HCT116 (cell line): ENCODE data around the gene SLC25A45. TPM values are rescaled to one million over a fixed set of nuclear protein-coding genes. Genes with fewer than 3 reads are reported as not detected.

Experiments used
- ATAC-seq: fragments of 200-7000 bp; cut with Tn5 transposase; 2 replicates; pipeline ENCODE4 v1.9.1; 2020; ENCODE audit warnings: mild to moderate bottlenecking, moderate library complexity
- BruUV-seq: library from RNA; stranded (reverse); fragments of 400-500 nt; replicated peaks from 2 replicates; lab custom pipeline; 2021; lab: Mats Ljungman, UMichigan
- CTCF ChIA-PET: fragments of 300-600 bp; sonication (Branson Sonifier 250); formaldehyde crosslinking; loops from one replicate; lab custom pipeline; 2021; ENCODE audit warnings: antibody characterized with exemption; lab: Charles Lee
- POLR2A ChIA-PET: fragments of 300-600, 350-600 bp; sonication (Branson Sonifier 250); formaldehyde crosslinking; loops from one replicate; lab custom pipeline; 2021; ENCODE audit warnings: antibody characterized with exemption; lab: Charles Lee
- RAD21 ChIA-PET, 2 experiments: fragments of 300-600 bp; sonication (Branson Sonifier 250); formaldehyde crosslinking; loops; one replicate each; lab custom pipeline; 2023; ENCODE audit warnings: low total read pairs in 2 of 2; ENCODE audit not compliant: uncharacterized antibody in 2 of 2, unreplicated experiment in 2 of 2, low non-redundant PET in 1 of 2; lab: Charles Lee
- DNase-seq: peaks from one replicate; pipeline ENCODE4 v3.0.0-alpha.2; 2010; ENCODE audit warnings: low read depth, low spot score
- H2AFZ ChIP-seq: fragments of 200-600 bp; shearing (Covaris generic), sonication (generic); 2 replicates; pipeline ENCODE4 v1.6.1; 2017; ENCODE audit warnings: low read depth, mixed run types, mixed read lengths, antibody characterized with exemption, low read length; ENCODE audit not compliant: poor library complexity, severe bottlenecking
- H3K27ac ChIP-seq: 2 replicates; pipeline ENCODE4 v1.5.1; 2012; ENCODE audit warnings: low read depth, low read length
- H3K27me3 ChIP-seq: fragments of 200-600 bp; sonication (generic); 2 replicates; pipeline ENCODE4 v1.6.1; 2016; ENCODE audit warnings: mixed run types, low read length, mixed read lengths; ENCODE audit not compliant: insufficient read depth
- H3K36me3 ChIP-seq, 2 experiments: fragments of 200-500 bp in 1 of 2; fragments of 200-600 bp in 1 of 2; sonication (Bioruptor generic) in 1 of 2; sonication (generic) in 1 of 2; 2 replicates each; pipeline versions ENCODE4 v1.5.1 to v1.6.1; 2014 to 2016; ENCODE audit warnings: low read length in 2 of 2, inconsistent platforms in 1 of 2, mixed read lengths in 1 of 2, mixed run types in 1 of 2; ENCODE audit not compliant: insufficient read depth in 2 of 2, control insufficient read depth in 1 of 2
- H3K4me1 ChIP-seq, 2 experiments: fragments of 200-600 bp in 1 of 2; sonication (generic) in 1 of 2; 2 replicates each; pipeline versions ENCODE4 v1.5.1 to v1.6.1; 2012 to 2017; ENCODE audit warnings: low read length in 2 of 2, inconsistent platforms in 1 of 2, mild to moderate bottlenecking in 1 of 2, mixed read lengths in 1 of 2, mixed run types in 1 of 2, moderate library complexity in 1 of 2; ENCODE audit not compliant: insufficient read depth in 2 of 2, control insufficient read depth in 1 of 2
- H3K4me2 ChIP-seq: fragments of 200-600 bp; sonication (generic); 2 replicates; pipeline ENCODE4 v1.6.1; 2017; ENCODE audit warnings: mixed run types, low read length, mixed read lengths
- H3K4me3 ChIP-seq, 2 experiments: fragments of 200-600 bp in 1 of 2; sonication (generic) in 1 of 2; replicated peaks in 1 of 2; 2 replicates each; pipeline ENCODE4 v1.5.1; 2011 to 2016; ENCODE audit warnings: low read length in 2 of 2, control low read depth in 1 of 2, low read depth in 1 of 2, mild to moderate bottlenecking in 1 of 2, mixed read lengths in 1 of 2, mixed run types in 1 of 2
- H3K79me2 ChIP-seq: fragments of 200-600 bp; sonication (generic); 2 replicates; pipeline ENCODE4 v1.6.1; 2017; ENCODE audit warnings: mild to moderate bottlenecking, mixed run types, low read length, moderate library complexity, mixed read lengths; ENCODE audit not compliant: insufficient read depth
- H3K9ac ChIP-seq: fragments of 200-600 bp; sonication (generic); 2 replicates; pipeline ENCODE4 v1.6.1; 2016; ENCODE audit warnings: low read length, mixed read lengths
- H3K9me2 ChIP-seq: fragments of 200-600 bp; sonication (generic), shearing (Covaris generic); 2 replicates; pipeline ENCODE4 v1.6.1; 2017; ENCODE audit warnings: mixed run types, mild to moderate bottlenecking, moderate library complexity; ENCODE audit not compliant: insufficient read depth
- H3K9me3 ChIP-seq, 2 experiments: fragments of 200-500 bp in 1 of 2; fragments of 200-600 bp in 1 of 2; sonication (Bioruptor generic) in 1 of 2; sonication (generic) in 1 of 2; 2 replicates each; pipeline ENCODE4 v1.6.1; 2014 to 2017; ENCODE audit warnings: low read length in 2 of 2, mixed read lengths in 2 of 2, inconsistent platforms in 1 of 2, low read depth in 1 of 2, mild to moderate bottlenecking in 1 of 2, mixed run types in 1 of 2, moderate library complexity in 1 of 2; ENCODE audit not compliant: control insufficient read depth in 1 of 2, insufficient read depth in 1 of 2
- H4K20me1 ChIP-seq: fragments of 200-600 bp; sonication (generic), shearing (Covaris generic); 2 replicates; pipeline ENCODE4 v1.6.1; 2017; ENCODE audit warnings: mixed run types, mild to moderate bottlenecking, moderate library complexity; ENCODE audit not compliant: insufficient read depth
- CBX3 ChIP-seq: IDR thresholded peaks from 2 replicates; pipeline ENCODE4 v1.6.1; 2012; ENCODE audit warnings: low read depth
- CEBPB ChIP-seq: IDR thresholded peaks from 2 replicates; pipeline ENCODE4 v1.6.1; 2012; ENCODE audit warnings: low read depth
- CTCF ChIP-seq, 3 experiments: fragments of 200-600 bp in 1 of 3; sonication (generic) in 1 of 3; IDR thresholded peaks in 2 of 3; conservative IDR thresholded peaks in 1 of 3; 2 replicates each; pipeline ENCODE4 v1.5.1; 2012 to 2017; ENCODE audit warnings: low read depth in 2 of 3, low read length in 2 of 3, antibody characterized with exemption in 1 of 3, borderline replicate concordance in 1 of 3, control low read depth in 1 of 3, mild to moderate bottlenecking in 1 of 3, mixed read lengths in 1 of 3, mixed run types in 1 of 3, moderate library complexity in 1 of 3; ENCODE audit not compliant: insufficient read depth in 1 of 3
- ELF1 ChIP-seq: IDR thresholded peaks from 2 replicates; pipeline ENCODE4 v1.6.1; 2012; ENCODE audit warnings: low read depth, borderline replicate concordance
- EZH2 ChIP-seq: fragments of 200-600 bp; sonication (generic); IDR thresholded peaks from 2 replicates; pipeline ENCODE4 v1.6.1; 2017; ENCODE audit warnings: antibody characterized with exemption, mixed run types
- EZH2phosphoT487 ChIP-seq: fragments of 200-600 bp; IDR thresholded peaks from 2 replicates; pipeline ENCODE4 v1.6.1; 2018; ENCODE audit warnings: antibody characterized with exemption, borderline replicate concordance
- FOSL1 ChIP-seq: IDR thresholded peaks from 2 replicates; pipeline ENCODE4 v1.6.1; 2012; ENCODE audit warnings: low read depth
- POLR2A ChIP-seq: IDR thresholded peaks from 2 replicates; pipeline ENCODE4 v1.7.0; 2011; ENCODE audit warnings: borderline replicate concordance; ENCODE audit not compliant: insufficient read depth, insufficient read length; ENCODE audit errors: extremely low read depth
- POLR2AphosphoS5 ChIP-seq: IDR thresholded peaks from 2 replicates; pipeline ENCODE4 v1.6.1; 2011; ENCODE audit warnings: mild to moderate bottlenecking, low read depth, low read length, moderate library complexity
- SIN3A ChIP-seq: IDR thresholded peaks from 2 replicates; pipeline ENCODE4 v1.6.1; 2012; ENCODE audit warnings: low read depth
- SRF ChIP-seq: IDR thresholded peaks from 2 replicates; pipeline ENCODE4 v1.6.1; 2012; ENCODE audit warnings: low read depth
- TCF7L2 ChIP-seq: IDR thresholded peaks from 2 replicates; pipeline ENCODE4 v1.7.0; 2011; ENCODE audit warnings: borderline replicate concordance, inconsistent platforms; ENCODE audit not compliant: insufficient read depth, insufficient read length; ENCODE audit errors: extremely low read depth
- ZBTB33 ChIP-seq: IDR thresholded peaks from 2 replicates; pipeline ENCODE4 v1.6.1; 2011; ENCODE audit warnings: mild to moderate bottlenecking, low read length, moderate library complexity; ENCODE audit not compliant: insufficient replicate concordance; ENCODE audit errors: extremely low read depth
- ZFX ChIP-seq: fragments of 450-650 bp; IDR thresholded peaks from 2 replicates; pipeline ENCODE4 v1.6.1; 2017
- intact Hi-C: fragments of 100-400 bp; cut with micrococcal nuclease; formaldehyde crosslinking; loops from 2 replicates; pipeline ENCODE4 v1.10.0; 2022
- total RNA-seq: library from RNA; stranded (reverse); gene quantifications from one replicate; pipeline ENCODE4 v1.2.1, GENCODE V29; 2021; ENCODE audit not compliant: unreplicated experiment
- TF ChIP-seq, protein P1 (sequence below): IDR thresholded peaks from 2 replicates; pipeline ENCODE4 v1.6.1; 2012
- TF ChIP-seq, protein P2 (sequence below): IDR thresholded peaks from 2 replicates; pipeline ENCODE4 v1.6.1; 2012

Gene SLC25A45
- total RNA-seq, 1 experiment from 2014 or later: 3.9 TPM

GRCh38 chr11:65389294-65389980, 7.0 kb upstream of the SLC25A45 start:
- no peak overlapping the region for H3K9ac ChIP-seq
- peak overlapping the region; percentile 9; the same call in 1 of the 2 replicates for H3K27ac ChIP-seq
- ChIA-PET POLR2A (interaction anchor here (0.8 kb wide), 1 partner anchor 115 kb away, joined by 3 read pairs; no protein-coding TSS in a partner anchor), CTCF (interaction anchor here (1.1 kb wide), 1 partner anchor 79 kb away, joined by 4 read pairs; no protein-coding TSS in a partner anchor)
- DNase-seq: no peak
- H3K27me3 ChIP-seq: no peaks in the 10 kb centered on the region
- no TSS peak for BruUV-seq
- TF ChIP-seq FOSL1 (no peak), ZFX (no peak), CEBPB (no peak), SRF (no peak), EZH2phosphoT487 (no peak), ELF1 (no peak), TCF7L2 (no peak), CBX3 (no peak), EZH2 (no peak), POLR2A (no peak), CTCF (IDR thresholded peaks at IDR 0.05 in 2 of 3, conservative IDR thresholded peaks at IDR 0.05 in 1 of 3; ENCODE audit: borderline replicate concordance in 1 of 3, insufficient read depth in 1 of 3, low read depth in 2 of 3, low read length in 2 of 3) (no peak), SIN3A (no peak), POLR2AphosphoS5 (no peak), ZBTB33 (no peak)
- TF ChIP-seq, protein P1, sequence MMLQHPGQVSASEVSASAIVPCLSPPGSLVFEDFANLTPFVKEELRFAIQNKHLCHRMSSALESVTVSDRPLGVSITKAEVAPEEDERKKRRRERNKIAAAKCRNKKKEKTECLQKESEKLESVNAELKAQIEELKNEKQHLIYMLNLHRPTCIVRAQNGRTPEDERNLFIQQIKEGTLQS: no peak
- TF ChIP-seq, protein P2, sequence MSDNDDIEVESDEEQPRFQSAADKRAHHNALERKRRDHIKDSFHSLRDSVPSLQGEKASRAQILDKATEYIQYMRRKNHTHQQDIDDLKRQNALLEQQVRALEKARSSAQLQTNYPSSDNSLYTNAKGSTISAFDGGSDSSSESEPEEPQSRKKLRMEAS: no peak
- TF ChIP-seq, all 23 proteins: peak for 0
- Histone ChIP-seq H3K4me1 (peaks cover 14 to 42% of the 10 kb centered on the region in 2 experiments), H3K9me2 (no peaks in the 10 kb centered on the region), H3K4me3 (no peak overlapping the region), H2AFZ (no peak overlapping the region), H4K20me1 (no peaks in the 10 kb centered on the region), H3K4me2 (peak overlapping the region; percentile 12; the same call in 1 of the 2 replicates), H3K9me3 (no peaks in the 10 kb centered on the region), H3K79me2 (peaks cover 27% of the 10 kb centered on the region; the same call in 1 of the 2 replicates), H3K36me3 (peaks cover 0 to 14% of the 10 kb centered on the region in 2 experiments; a peak in 3 of 4 replicates)
- no peak for ATAC-seq
- RAD21 ChIA-PET: no interaction called here
- intact Hi-C loops: no loop called here
